ENCODE results near the gene ZNF575.

The ZNF575 gene

DNA sequence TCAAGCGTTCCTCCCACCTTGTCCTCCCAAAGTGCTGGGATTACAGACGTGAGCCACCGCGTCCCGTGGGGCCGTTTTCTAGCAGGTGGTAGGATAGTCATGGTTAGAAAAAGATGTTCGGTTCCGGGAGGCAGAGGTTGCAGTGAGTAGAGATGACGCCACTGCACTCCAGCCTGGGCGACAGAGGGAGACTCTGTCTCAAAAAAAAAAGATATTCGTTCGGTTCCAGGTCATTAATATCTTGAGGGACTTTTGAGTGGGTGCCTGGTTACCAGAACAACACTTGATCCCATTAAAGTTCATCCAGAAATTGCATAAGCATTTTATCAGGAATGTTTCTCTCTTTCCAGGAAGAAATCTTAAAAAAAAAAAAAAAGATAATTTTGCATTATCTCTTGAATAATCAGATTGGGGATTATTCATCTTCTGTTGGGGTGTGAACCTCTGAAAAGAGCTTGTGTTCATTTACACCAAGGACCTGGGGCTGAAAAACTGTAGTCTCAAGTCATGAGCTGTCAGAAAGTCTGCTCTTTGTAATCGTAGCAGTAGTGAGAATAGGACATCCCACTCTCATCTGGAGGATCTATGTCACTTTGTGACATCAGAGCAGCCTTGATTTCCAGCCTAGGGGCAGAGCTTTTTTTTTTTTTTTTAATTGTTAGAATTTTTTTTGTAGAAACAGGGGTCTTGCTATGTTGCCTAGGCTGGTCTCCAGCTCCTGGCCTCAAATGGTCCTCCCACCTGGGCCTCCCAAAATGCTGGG is 4.9 kb upstream of the ZNF575 start:
- DNase-seq (ENCODE audit: low read depth), result no peak
- TF ChIP-seq, protein P1, sequence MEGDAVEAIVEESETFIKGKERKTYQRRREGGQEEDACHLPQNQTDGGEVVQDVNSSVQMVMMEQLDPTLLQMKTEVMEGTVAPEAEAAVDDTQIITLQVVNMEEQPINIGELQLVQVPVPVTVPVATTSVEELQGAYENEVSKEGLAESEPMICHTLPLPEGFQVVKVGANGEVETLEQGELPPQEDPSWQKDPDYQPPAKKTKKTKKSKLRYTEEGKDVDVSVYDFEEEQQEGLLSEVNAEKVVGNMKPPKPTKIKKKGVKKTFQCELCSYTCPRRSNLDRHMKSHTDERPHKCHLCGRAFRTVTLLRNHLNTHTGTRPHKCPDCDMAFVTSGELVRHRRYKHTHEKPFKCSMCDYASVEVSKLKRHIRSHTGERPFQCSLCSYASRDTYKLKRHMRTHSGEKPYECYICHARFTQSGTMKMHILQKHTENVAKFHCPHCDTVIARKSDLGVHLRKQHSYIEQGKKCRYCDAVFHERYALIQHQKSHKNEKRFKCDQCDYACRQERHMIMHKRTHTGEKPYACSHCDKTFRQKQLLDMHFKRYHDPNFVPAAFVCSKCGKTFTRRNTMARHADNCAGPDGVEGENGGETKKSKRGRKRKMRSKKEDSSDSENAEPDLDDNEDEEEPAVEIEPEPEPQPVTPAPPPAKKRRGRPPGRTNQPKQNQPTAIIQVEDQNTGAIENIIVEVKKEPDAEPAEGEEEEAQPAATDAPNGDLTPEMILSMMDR (IDR thresholded peaks at IDR 0.05; ENCODE audit: low read depth, low read length, missing control alignments), result no peak
- in situ Hi-C loops (cut with HindIII; ENCODE audit: low sequenced_read_pairs), result loop anchor here (5.0 kb wide), 1 partner anchor 81 kb away; no protein-coding TSS in a partner anchor
- no peak overlapping the region for H3K4me3 ChIP-seq (ENCODE audit: low read depth, low read length)

DNA sequence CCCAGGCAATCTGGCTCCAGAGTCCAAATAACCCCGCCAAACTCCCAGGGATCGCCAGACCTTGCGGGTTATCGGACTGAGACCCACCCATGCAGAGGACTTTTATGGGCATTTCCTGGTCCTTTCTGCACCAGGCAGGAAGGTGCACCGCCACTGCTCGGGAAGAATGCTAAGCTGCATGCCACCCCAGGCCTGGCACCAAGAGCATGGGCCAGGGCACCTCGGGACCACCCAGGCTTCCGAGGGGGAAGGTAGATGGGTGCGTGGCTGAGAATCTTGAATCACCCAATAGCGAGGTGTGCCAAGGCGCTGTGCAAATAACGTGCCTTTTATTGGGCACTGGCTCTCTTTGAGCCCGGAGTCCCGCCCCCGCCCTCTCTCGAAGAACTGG is 422 bp upstream of the ZNF575 start:
- peak overlapping the region; percentile 51 for H3K4me3 ChIP-seq (ENCODE audit: low read depth, low read length)
- no peak for DNase-seq (ENCODE audit: low read depth)
- in situ Hi-C loops (cut with HindIII; ENCODE audit: low sequenced_read_pairs), result no loop called here
- TF ChIP-seq, protein P1 (IDR thresholded peaks at IDR 0.05; ENCODE audit: low read depth, low read length, missing control alignments), result no peak

DNA sequence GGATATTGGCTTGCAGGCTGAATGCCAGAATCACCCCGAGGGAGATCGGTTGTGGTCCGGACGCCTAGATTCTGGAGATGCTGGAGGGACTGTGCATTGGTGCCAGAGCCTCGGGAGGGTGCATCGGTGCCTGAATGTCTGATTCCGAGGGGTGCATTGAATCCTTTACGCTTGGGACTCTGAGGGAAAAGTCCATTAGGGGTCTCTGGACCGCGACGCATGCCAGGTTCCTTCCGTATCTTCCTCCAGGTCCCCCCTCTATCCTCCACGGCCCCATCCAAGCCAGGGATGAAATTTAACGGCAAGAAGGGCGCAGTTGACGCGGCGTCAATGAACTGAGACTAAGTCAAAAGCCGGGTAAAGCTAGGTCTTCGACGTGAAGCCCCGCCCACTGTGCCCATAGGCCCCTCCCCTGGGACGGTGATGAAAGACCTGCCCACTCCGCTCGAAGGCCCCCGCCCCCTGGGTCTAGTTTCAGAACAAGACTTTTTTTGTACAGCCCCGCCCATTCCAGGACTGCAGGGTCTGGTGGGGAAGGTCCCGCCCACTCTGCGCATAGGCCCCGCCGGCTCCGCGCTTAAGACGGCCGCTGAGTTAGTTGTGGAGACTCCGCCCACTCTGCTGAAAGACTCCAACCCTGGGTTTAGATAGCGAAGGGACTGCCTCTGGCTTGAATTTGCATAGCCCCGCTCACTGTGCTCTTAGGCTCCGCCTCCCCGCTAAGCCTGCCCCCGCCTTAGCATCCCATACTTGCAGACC is 737 bp downstream of the ZNF575 start:
- TF ChIP-seq, protein P1 (IDR thresholded peaks at IDR 0.05; ENCODE audit: low read depth, low read length, missing control alignments), result no peak
- peak overlapping the region; percentile 51 for H3K4me3 ChIP-seq (ENCODE audit: low read depth, low read length)
- in situ Hi-C loops (cut with HindIII; ENCODE audit: low sequenced_read_pairs), result no loop called here
- peak; percentile 99 for DNase-seq (ENCODE audit: low read depth)

DNA sequence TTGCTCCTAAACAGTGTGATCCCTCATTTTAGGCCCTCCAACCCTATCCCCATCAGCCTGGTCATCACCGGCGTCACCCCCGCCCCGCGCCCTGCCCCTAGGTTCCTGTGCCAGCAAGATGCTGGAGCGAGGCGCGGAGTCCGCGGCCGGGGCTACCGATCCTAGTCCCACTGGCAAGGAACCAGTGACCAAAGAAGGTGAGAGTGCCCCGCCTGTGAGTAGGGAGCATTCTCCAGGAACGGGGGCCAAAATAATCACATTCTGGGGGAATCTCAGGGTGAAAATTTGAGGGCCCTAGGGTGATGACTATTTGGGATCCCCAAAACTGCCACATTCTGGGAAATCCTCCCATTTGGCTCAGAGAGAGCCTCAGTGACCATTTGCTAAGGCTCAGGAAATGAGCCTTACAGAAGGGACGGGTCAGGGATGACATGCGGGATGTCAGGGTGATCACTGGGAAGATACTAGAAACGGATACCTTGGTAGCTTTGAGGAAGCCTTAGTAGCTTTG is 1.4 kb downstream of the ZNF575 start:
- in situ Hi-C loops (cut with HindIII; ENCODE audit: low sequenced_read_pairs), result no loop called here
- TF ChIP-seq, protein P1 (IDR thresholded peaks at IDR 0.05; ENCODE audit: low read depth, low read length, missing control alignments), result no peak
- DNase-seq (ENCODE audit: low read depth), result no peak
- H3K4me3 ChIP-seq (ENCODE audit: low read depth, low read length), result peak overlapping the region; percentile 37

DNA sequence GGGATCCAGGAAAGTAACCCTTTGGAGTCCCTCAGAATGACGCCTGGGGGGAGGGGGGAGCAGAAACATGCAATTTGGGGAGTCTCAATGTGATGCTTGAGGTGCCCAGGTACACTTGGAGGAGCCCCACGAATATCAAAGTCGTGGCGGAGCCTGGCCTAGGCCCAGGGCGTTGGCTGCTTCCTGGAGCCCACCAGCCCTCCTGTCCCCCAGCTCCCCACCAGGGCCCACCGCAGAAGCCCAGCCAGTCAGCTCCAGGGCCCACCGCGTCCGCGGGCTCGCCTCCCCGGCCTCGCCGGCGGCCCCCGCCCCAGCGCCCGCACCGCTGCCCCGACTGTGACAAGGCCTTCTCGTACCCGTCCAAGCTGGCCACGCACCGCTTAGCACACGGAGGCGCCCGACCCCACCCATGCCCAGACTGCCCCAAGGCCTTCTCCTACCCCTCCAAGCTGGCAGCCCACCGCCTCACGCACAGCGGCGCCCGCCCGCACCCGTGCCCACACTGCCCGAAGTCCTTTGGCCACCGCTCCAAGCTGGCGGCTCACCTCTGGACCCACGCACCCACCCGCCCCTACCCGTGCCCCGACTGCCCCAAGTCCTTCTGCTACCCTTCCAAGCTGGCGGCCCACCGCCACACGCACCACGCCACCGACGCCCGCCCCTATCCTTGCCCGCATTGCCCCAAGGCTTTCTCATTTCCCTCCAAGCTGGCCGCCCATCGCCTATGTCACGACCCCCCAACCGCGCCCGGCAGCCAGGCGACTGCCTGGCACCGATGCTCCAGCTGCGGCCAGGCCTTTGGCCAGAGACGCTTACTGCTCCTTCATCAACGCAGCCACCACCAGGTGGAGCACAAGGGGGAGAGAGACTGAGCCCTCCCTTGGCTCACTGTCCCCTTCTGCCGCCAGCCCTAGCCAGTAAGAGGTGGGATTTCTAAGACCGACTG is 2.1 kb downstream of the ZNF575 start:
- peak; percentile 46 for DNase-seq (ENCODE audit: low read depth)
- in situ Hi-C loops (cut with HindIII; ENCODE audit: low sequenced_read_pairs), result no loop called here
- TF ChIP-seq, protein P1 (IDR thresholded peaks at IDR 0.05; ENCODE audit: low read depth, low read length, missing control alignments), result peak; percentile 67
- H3K4me3 ChIP-seq (ENCODE audit: low read depth, low read length), result no peak overlapping the region

DNA sequence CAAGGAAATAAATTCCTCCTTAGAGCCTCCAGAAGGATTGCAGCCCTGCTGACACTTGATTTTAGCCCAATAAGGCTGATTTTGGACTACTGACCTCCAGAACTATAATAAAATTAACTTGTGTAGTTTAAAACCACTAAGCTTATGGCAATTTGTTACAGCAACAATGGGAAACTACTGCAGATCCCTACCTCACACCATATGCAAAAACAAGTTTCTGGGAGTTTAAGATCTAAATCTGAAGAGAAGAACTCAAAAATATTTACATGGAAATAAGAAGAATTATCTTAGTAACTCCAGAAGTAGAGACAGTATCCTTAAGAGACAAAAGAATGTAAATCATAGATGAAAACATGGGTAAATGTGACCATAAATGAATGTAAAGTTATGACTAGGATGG is 5.9 kb downstream of the ZNF575 start:
- no peak for DNase-seq (ENCODE audit: low read depth)
- no peak overlapping the region for H3K4me3 ChIP-seq (ENCODE audit: low read depth, low read length)
- TF ChIP-seq, protein P1 (IDR thresholded peaks at IDR 0.05; ENCODE audit: low read depth, low read length, missing control alignments), result no peak
- in situ Hi-C loops (cut with HindIII; ENCODE audit: low sequenced_read_pairs), result no loop called here
